ENCODE measurements around the gene NOC3L.

Gene NOC3L

DNA sequence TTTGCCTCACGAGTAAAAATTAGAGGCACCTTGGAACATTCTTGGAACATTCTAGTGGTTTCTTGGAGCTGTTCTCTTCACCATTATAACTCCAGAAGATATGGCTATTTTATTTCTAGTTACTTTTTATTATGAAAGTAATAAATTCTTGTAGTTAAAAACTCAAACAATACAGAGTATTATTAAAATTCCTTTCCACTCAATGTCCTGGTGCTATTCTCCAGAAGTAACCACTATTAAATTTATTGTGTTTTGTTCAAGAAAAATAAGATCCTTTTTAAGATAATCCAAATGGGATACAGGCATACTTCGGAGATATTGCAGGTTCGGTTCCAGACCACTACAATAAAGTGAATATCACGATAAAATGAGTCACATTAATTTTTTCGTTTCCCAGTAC lies 68.6 kb downstream of the NOC3L start:
- DNase-seq = no peak

GRCh38 chr10:94293354-94293753 lies 69.4 kb downstream of the NOC3L start:
- no peak for DNase-seq

DNA sequence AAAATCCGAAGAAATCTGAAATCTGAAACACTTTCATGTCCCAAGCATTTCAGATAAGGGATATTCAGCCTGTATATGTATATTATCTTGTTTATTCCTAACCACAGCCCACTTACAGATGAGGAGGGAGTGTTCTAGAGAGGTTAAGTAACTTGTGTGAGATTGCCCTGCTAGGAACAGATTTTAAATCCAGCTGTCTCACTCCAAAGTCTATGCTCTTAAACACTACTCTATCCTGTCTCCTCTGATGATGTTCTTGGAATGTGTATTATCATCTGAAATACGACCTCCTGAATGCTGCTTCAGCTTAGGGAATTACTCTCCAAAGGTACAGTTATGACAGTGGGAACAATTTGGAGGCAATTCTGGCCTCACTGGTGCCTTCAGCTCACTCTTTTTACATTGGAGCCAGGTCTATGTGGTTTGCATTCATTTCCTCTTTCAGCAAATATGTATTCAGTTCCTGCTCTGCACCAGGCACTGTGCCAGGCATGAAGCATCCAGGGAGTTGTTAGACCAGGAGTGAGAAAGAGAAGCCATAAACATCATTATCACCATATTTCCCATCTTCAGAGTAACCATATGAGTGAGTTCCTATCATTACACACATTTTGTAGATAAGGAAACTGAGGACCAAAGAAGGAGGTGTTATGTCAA lies 70.2 kb downstream of the NOC3L start:
- DNase-seq = no peak

- DNase-seq = no peak
Observed at GRCh38 chr10:94288361-94289101, 74.2 kb downstream of the NOC3L start.

DNA sequence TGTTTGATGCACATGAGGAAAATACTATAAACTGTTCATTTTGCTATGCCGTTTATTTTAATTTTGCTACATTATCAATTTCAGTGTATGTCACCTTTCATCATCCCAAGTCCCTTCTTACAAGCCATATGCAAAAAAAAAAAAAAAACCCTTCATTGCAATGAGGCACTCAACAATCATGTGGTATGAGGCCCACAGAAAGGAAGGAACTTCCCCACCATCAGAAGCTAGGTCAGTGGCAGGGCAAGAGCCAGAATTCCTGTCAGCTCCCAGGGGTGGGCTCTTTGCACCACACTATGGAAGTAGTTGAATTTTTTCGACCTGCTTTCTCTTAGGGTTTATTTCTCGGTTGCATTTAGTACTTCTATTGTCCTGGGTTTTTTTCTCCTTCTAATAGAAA lies 75.4 kb downstream of the NOC3L start:
- DNase-seq = no peak

DNA sequence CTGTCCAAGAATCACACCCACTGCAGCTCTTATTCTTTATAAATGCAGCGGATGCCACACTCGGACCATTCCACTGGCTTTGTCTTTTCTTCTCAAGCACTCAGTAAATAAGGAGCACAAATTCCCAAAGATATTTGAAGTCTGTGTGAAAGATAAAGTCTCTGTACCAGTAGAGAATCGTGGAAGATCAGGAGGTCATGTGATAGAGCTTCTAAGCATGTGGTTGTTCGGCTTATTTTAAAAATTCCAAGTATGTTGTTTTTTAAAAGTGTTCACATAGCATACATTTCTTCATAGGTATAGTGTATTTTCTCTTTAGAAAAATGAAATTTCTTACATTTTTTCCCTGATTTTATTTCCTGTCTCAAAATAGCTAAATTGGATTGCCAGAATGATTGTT lies 75.8 kb downstream of the NOC3L start:
- DNase-seq = no peak

DNA sequence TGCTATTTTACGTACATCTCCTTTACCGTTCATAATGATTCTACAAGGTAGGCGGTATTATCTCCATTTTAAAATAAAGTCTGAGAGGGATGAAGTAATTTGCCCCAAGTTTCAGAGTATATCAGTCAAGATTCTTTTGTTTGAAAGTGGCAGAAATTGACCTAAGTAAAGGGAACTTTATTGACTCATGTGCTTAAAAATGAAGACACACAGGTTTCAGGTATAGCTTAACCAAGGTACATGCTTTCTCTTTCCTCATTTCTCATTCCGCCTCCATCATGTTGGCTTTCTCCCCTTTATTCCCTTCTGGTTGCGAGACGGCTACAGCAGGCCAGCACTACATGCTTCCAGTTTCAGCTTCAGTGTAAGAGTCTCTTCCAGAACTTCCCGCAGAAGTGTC lies 77.5 kb downstream of the NOC3L start:
- no peak for DNase-seq

Measured in T-helper 9 cell (primary cell).